ENCODE data around the gene GHRH.

The GHRH gene

GRCh38 chr20:37305839-37306238 is 44.2 kb upstream of the GHRH start:
- no peak for TF ChIP-seq CTCF (IDR thresholded peaks at IDR 0.05)
- H3K27ac ChIP-seq = peak overlapping the region; percentile 66 to 69
- intact Hi-C loops (cut with DNase I; ENCODE audit: low total_unique reads) = no loop called here
- DNase-seq = no peak
- H3K27me3 ChIP-seq = no peaks in the 10 kb centered on the region
- H3K4me3 ChIP-seq = no peak overlapping the region
- H3K36me3 ChIP-seq = peaks cover 18 to 48% (median 37%) of the 10 kb centered on the region in 3 donors
- peaks cover 0 to 59% (median 45%) of the 10 kb centered on the region in 4 donors for H3K4me1 ChIP-seq
- H3K9me3 ChIP-seq = no peaks in the 10 kb centered on the region

- no peak for TF ChIP-seq CTCF (IDR thresholded peaks at IDR 0.05)
- Histone ChIP-seq H3K36me3 (peaks cover 19 to 41% (median 36%) of the 10 kb centered on the region in 3 donors), H3K27ac (peak overlapping the region; percentile 66 to 69), H3K4me3 (no peak overlapping the region), H3K27me3 (no peaks in the 10 kb centered on the region), H3K4me1 (peaks cover 0 to 60% (median 41%) of the 10 kb centered on the region in 4 donors), H3K9me3 (no peaks in the 10 kb centered on the region)
- intact Hi-C loops (cut with DNase I; ENCODE audit: low total_unique reads) = no loop called here
- DNase-seq = no peak
Measured at GRCh38 chr20:37305079-37305478, 43.5 kb upstream of the GHRH start.

- H3K27me3 ChIP-seq = no peaks in the 10 kb centered on the region
- TF ChIP-seq CTCF (IDR thresholded peaks at IDR 0.05) = no peak
- no peaks in the 10 kb centered on the region for H3K9me3 ChIP-seq
- H3K36me3 ChIP-seq = peaks cover 19 to 31% (median 30%) of the 10 kb centered on the region in 3 donors
- no peak for DNase-seq
- intact Hi-C loops (cut with DNase I; ENCODE audit: low total_unique reads) = no loop called here
- H3K27ac ChIP-seq = peak overlapping the region; percentile 66 to 69
- no peak overlapping the region for H3K4me3 ChIP-seq
- peaks cover 0 to 74% (median 49%) of the 10 kb centered on the region in 4 donors for H3K4me1 ChIP-seq
Measured at GRCh38 chr20:37303637-37304036, 42.0 kb upstream of the GHRH start.

GRCh38 chr20:37302981-37303380 is 41.4 kb upstream of the GHRH start:
- peak overlapping the region; percentile 66 to 69 for H3K27ac ChIP-seq
- no peak for TF ChIP-seq CTCF (IDR thresholded peaks at IDR 0.05)
- H3K36me3 ChIP-seq = peaks cover 19 to 27% (median 26%) of the 10 kb centered on the region in 3 donors
- peaks cover 0 to 76% (median 50%) of the 10 kb centered on the region in 4 donors for H3K4me1 ChIP-seq
- no peaks in the 10 kb centered on the region for H3K27me3 ChIP-seq
- no peaks in the 10 kb centered on the region for H3K9me3 ChIP-seq
- intact Hi-C loops (cut with DNase I; ENCODE audit: low total_unique reads) = no loop called here
- DNase-seq = no peak
- no peak overlapping the region for H3K4me3 ChIP-seq

- Histone ChIP-seq H3K4me3 (no peak overlapping the region), H3K36me3 (peaks cover 19 to 27% (median 23%) of the 10 kb centered on the region in 3 donors), H3K27me3 (no peaks in the 10 kb centered on the region), H3K4me1 (peaks cover 7 to 78% (median 57%) of the 10 kb centered on the region in 4 donors), H3K9me3 (no peaks in the 10 kb centered on the region), H3K27ac (peak overlapping the region in 1 of 2 donors; percentile 14)
- intact Hi-C loops (cut with DNase I; ENCODE audit: low total_unique reads) = no loop called here
- DNase-seq = no peak
- TF ChIP-seq CTCF (IDR thresholded peaks at IDR 0.05) = no peak
Measured at GRCh38 chr20:37301558-37301957, 39.9 kb upstream of the GHRH start.

- peak overlapping the region in 1 of 2 donors; percentile 14 for H3K27ac ChIP-seq
- intact Hi-C loops (cut with DNase I; ENCODE audit: low total_unique reads) = no loop called here
- no peak overlapping the region for H3K4me3 ChIP-seq
- no peak for TF ChIP-seq CTCF (IDR thresholded peaks at IDR 0.05)
- no peak for DNase-seq
- H3K36me3 ChIP-seq = peaks cover 19 to 27% (median 23%) of the 10 kb centered on the region in 3 donors
- no peaks in the 10 kb centered on the region for H3K27me3 ChIP-seq
- H3K9me3 ChIP-seq = no peaks in the 10 kb centered on the region
- peaks cover 7 to 78% (median 57%) of the 10 kb centered on the region in 4 donors for H3K4me1 ChIP-seq
Measured at GRCh38 chr20:37301120-37301519, 39.5 kb upstream of the GHRH start.

All from tibial artery (tissue), 4 donors.